ENCODE measurements around the gene GADD45A. TPM values are rescaled to one million over a fixed set of nuclear protein-coding genes. Genes with fewer than 3 reads are reported as not detected.
"Not testable (repeated sequence)": the region's sequence is repeated elsewhere in the genome, so short reads cannot be mapped to it uniquely, and the experiment has no call there.

Gene GADD45A
- polyA plus RNA-seq, 1 of the 3 experiments (the other 2 are of a cell fraction) = 164 TPM

GRCh38 chr1:67652800-67653199 is 32.2 kb upstream of the GADD45A start:
- H3K4me1 ChIP-seq (ENCODE audit: control insufficient read depth in 1 of 2, insufficient read depth in 2 of 2, low read depth in 1 of 2, low read length in 1 of 2) = peaks cover under 1 to 7% of the 10 kb centered on the region in 2 experiments; a peak in 2 of 4 replicates
- no peak overlapping the region for H3K4me3 ChIP-seq (ENCODE audit: low read depth in 2 of 2, low read length in 1 of 2)
- ChIA-PET POLR2A (no interaction called here), CTCF (interaction anchor here (0.5 kb wide), 1 partner anchor 640 kb away, joined by 3 read pairs; no protein-coding TSS in a partner anchor)
- no peak overlapping the region for H3K4me2 ChIP-seq
- H4K20me1 ChIP-seq (ENCODE audit: insufficient read depth) = no peaks in the 10 kb centered on the region
- DNase-seq = no peak
- H3K27ac ChIP-seq (ENCODE audit: low read depth in 2 of 2, low read length in 1 of 2) = no peak overlapping the region
- no peak overlapping the region for H2AFZ ChIP-seq (ENCODE audit: low read depth)
- no peaks in the 10 kb centered on the region for H3K27me3 ChIP-seq (ENCODE audit: insufficient read depth)
- 48% methylated on average over 2 of the region's 2 CpGs for WGBS (ENCODE audit: low lambda C conversion rate)
- H3K79me2 ChIP-seq (ENCODE audit: insufficient read depth) = no peaks in the 10 kb centered on the region
- H3F3A ChIP-seq (replicated peaks; ENCODE audit: insufficient read depth) = peaks cover 2% of the 10 kb centered on the region
- no peaks in the 10 kb centered on the region for H3K36me3 ChIP-seq (replicated peaks in 1 of 2; ENCODE audit: control insufficient read depth in 1 of 2, insufficient read depth in 2 of 2, low read length in 1 of 2)
- no peaks in the 10 kb centered on the region for H3K9me3 ChIP-seq
- H3K9me2 ChIP-seq = no peaks in the 10 kb centered on the region
- TF ChIP-seq USF1 (IDR thresholded peaks at IDR 0.05; ENCODE audit: borderline replicate concordance, low read depth) (no peak), MEF2A (IDR thresholded peaks at IDR 0.05; ENCODE audit: borderline replicate concordance, low read depth) (no peak), FOSL2 (IDR thresholded peaks at IDR 0.05; ENCODE audit: borderline replicate concordance, low read depth) (0 out of 2 replicates have a peak, but pooled peaks have one; percentile 7), NRF1 (IDR thresholded peaks at IDR 0.05; ENCODE audit: low read depth, low read length) (no peak), GATA2 (CRISPR knock-in tag; IDR thresholded peaks at IDR 0.05) (no peak)
- H3K9ac ChIP-seq = no peak overlapping the region

- H2AFZ ChIP-seq (ENCODE audit: low read depth) = no peak overlapping the region
- TF ChIP-seq, protein P1, sequence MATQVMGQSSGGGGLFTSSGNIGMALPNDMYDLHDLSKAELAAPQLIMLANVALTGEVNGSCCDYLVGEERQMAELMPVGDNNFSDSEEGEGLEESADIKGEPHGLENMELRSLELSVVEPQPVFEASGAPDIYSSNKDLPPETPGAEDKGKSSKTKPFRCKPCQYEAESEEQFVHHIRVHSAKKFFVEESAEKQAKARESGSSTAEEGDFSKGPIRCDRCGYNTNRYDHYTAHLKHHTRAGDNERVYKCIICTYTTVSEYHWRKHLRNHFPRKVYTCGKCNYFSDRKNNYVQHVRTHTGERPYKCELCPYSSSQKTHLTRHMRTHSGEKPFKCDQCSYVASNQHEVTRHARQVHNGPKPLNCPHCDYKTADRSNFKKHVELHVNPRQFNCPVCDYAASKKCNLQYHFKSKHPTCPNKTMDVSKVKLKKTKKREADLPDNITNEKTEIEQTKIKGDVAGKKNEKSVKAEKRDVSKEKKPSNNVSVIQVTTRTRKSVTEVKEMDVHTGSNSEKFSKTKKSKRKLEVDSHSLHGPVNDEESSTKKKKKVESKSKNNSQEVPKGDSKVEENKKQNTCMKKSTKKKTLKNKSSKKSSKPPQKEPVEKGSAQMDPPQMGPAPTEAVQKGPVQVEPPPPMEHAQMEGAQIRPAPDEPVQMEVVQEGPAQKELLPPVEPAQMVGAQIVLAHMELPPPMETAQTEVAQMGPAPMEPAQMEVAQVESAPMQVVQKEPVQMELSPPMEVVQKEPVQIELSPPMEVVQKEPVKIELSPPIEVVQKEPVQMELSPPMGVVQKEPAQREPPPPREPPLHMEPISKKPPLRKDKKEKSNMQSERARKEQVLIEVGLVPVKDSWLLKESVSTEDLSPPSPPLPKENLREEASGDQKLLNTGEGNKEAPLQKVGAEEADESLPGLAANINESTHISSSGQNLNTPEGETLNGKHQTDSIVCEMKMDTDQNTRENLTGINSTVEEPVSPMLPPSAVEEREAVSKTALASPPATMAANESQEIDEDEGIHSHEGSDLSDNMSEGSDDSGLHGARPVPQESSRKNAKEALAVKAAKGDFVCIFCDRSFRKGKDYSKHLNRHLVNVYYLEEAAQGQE (IDR thresholded peaks at IDR 0.05; ENCODE audit: low read depth, low read length) = no peak
- POLR2A ChIA-PET = no interaction called here
- CTCF ChIA-PET = interaction anchor here (0.5 to 0.7 kb wide), 2 partner anchors 10 to 641 kb away, joined by 3 read pairs; no protein-coding TSS in a partner anchor
- no peaks in the 10 kb centered on the region for H3K9me2 ChIP-seq
- peaks cover 0 to 7% of the 10 kb centered on the region in 2 experiments; a peak in 1 of 4 replicates for H3K4me1 ChIP-seq (ENCODE audit: control insufficient read depth in 1 of 2, insufficient read depth in 2 of 2, low read depth in 1 of 2, low read length in 1 of 2)
- H3K27ac ChIP-seq (ENCODE audit: low read depth in 2 of 2, low read length in 1 of 2) = no peak overlapping the region
- H3F3A ChIP-seq (replicated peaks; ENCODE audit: insufficient read depth) = peaks cover 5% of the 10 kb centered on the region
- H3K36me3 ChIP-seq (replicated peaks in 1 of 2; ENCODE audit: control insufficient read depth in 1 of 2, insufficient read depth in 2 of 2, low read length in 1 of 2) = no peaks in the 10 kb centered on the region
- no peaks in the 10 kb centered on the region for H4K20me1 ChIP-seq (ENCODE audit: insufficient read depth)
- no peak overlapping the region for H3K9ac ChIP-seq
- H3K4me2 ChIP-seq = no peak overlapping the region
- H3K4me3 ChIP-seq (ENCODE audit: low read depth in 2 of 2, low read length in 1 of 2) = no peak overlapping the region
- no peaks in the 10 kb centered on the region for H3K27me3 ChIP-seq (ENCODE audit: insufficient read depth)
- H3K79me2 ChIP-seq (ENCODE audit: insufficient read depth) = no peaks in the 10 kb centered on the region
- no peak for DNase-seq
- no peaks in the 10 kb centered on the region for H3K9me3 ChIP-seq
Measured at GRCh38 chr1:67653304-67653703, 31.7 kb upstream of the GADD45A start.

DNA sequence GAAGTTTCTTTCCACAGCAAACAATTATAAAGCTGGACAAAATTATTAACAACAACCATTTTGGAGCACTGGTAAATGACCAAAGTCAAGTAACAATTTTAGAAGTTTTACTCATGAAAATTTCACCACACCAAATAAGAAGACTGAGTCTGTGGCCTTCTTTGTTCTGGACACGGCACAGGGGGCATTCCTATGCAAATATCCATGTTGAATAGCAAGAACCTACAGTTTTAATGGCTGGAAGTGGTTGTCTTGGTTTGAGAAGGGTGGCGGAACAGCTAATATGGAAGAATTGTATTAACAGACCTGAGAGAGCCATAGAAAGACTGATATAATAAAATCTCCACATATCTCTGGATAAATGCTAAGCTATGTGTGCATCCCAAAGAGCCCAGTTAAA is 29.4 kb upstream of the GADD45A start:
- ChIA-PET CTCF (interaction anchor here (0.9 to 1.2 kb wide), 2 partner anchors 22 to 46 kb away, joined by 3 to 4 read pairs; no protein-coding TSS in a partner anchor), POLR2A (no interaction called here)
- H3K4me1 ChIP-seq (ENCODE audit: control insufficient read depth in 1 of 2, insufficient read depth in 2 of 2, low read depth in 1 of 2, low read length in 1 of 2) = no peaks in the 10 kb centered on the region; a peak in 1 of 4 replicates
- no peaks in the 10 kb centered on the region for H3K79me2 ChIP-seq (ENCODE audit: insufficient read depth)
- H3K27me3 ChIP-seq (ENCODE audit: insufficient read depth) = no peaks in the 10 kb centered on the region
- 95% methylated on average over 2 of the region's 2 CpGs for WGBS (ENCODE audit: low lambda C conversion rate)
- H3K9ac ChIP-seq = no peak overlapping the region
- no peak overlapping the region for H2AFZ ChIP-seq (ENCODE audit: low read depth)
- no peak for DNase-seq
- TF ChIP-seq NRF1 (IDR thresholded peaks at IDR 0.05; ENCODE audit: low read depth, low read length) (no peak), SIN3A (IDR thresholded peaks at IDR 0.05; ENCODE audit: borderline replicate concordance, low read depth, low read length) (no peak), CHD2 (IDR thresholded peaks at IDR 0.05; ENCODE audit: low read length, partially characterized antibody) (no peak), FOSL2 (IDR thresholded peaks at IDR 0.05; ENCODE audit: borderline replicate concordance, low read depth) (no peak), EZH2phosphoT487 (IDR thresholded peaks at IDR 0.05; ENCODE audit: borderline replicate concordance, low read depth) (no peak), MXI1 (IDR thresholded peaks at IDR 0.05; ENCODE audit: low read depth, low read length) (no peak), SMC3 (IDR thresholded peaks at IDR 0.05; ENCODE audit: low read depth, low read length) (no peak), FOXJ3 (CRISPR knock-in tag; IDR thresholded peaks at IDR 0.05) (no peak)
- H3F3A ChIP-seq (replicated peaks; ENCODE audit: insufficient read depth) = peaks cover 5% of the 10 kb centered on the region
- H3K9me3 ChIP-seq = no peaks in the 10 kb centered on the region
- no peaks in the 10 kb centered on the region for H3K36me3 ChIP-seq (replicated peaks in 1 of 2; ENCODE audit: control insufficient read depth in 1 of 2, insufficient read depth in 2 of 2, low read length in 1 of 2)
- no peak overlapping the region for H3K27ac ChIP-seq (ENCODE audit: low read depth in 2 of 2, low read length in 1 of 2)
- H4K20me1 ChIP-seq (ENCODE audit: insufficient read depth) = no peaks in the 10 kb centered on the region
- H3K4me2 ChIP-seq = no peak overlapping the region
- no peak overlapping the region for H3K4me3 ChIP-seq (ENCODE audit: low read depth in 2 of 2, low read length in 1 of 2)
- no peaks in the 10 kb centered on the region for H3K9me2 ChIP-seq

DNA sequence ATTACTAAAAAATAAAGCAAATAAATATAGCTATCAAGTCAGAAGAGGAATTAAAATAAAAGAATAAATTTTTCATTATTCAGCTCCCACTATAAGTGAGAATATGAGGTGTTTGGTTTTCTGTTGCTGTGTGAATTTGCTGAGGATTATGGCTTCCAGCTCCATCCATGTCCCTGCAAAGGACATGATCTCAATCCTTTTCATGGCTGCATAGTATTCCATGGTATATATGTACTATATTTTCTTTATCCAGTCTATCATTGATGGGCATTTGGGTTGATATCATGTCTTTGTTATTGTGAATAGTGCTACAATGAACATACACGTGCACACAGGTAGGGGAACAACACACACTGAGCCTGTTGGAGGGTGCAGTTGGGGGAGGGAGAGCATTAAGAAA is 27.8 kb upstream of the GADD45A start:
- H3K36me3 ChIP-seq (replicated peaks in 1 of 2; ENCODE audit: control insufficient read depth in 1 of 2, insufficient read depth in 2 of 2, low read length in 1 of 2); H3F3A ChIP-seq (replicated peaks; ENCODE audit: insufficient read depth); H2AFZ ChIP-seq (ENCODE audit: low read depth); H3K27ac ChIP-seq (ENCODE audit: low read depth in 2 of 2, low read length in 1 of 2); H3K9ac ChIP-seq; H3K4me3 ChIP-seq (ENCODE audit: low read depth in 2 of 2, low read length in 1 of 2); H3K9me3 ChIP-seq; H3K79me2 ChIP-seq (ENCODE audit: insufficient read depth); H3K27me3 ChIP-seq (ENCODE audit: insufficient read depth); DNase-seq; H3K9me2 ChIP-seq; H3K4me1 ChIP-seq (ENCODE audit: control insufficient read depth in 1 of 2, insufficient read depth in 2 of 2, low read depth in 1 of 2, low read length in 1 of 2); H4K20me1 ChIP-seq (ENCODE audit: insufficient read depth); H3K4me2 ChIP-seq: not testable (repeated sequence)
- 58% methylated on average over 1 of the region's 1 CpG for WGBS (ENCODE audit: low lambda C conversion rate)
- POLR2A ChIA-PET = interaction anchor here (0.8 kb wide), 1 partner anchor 10 kb away, joined by 3 read pairs; no protein-coding TSS in a partner anchor
- CTCF ChIA-PET = interaction anchor here (1.3 kb wide), 1 partner anchor 96 kb away, joined by 3 read pairs; no protein-coding TSS in a partner anchor

Data from SK-N-SH (cell line).